ENCODE measurements around the gene SDHA.
"Not testable (repeated sequence)": the region's sequence is repeated elsewhere in the genome, so short reads cannot be mapped to it uniquely, and the experiment has no call there.

SDHA gene

GRCh38 chr5:191949-192690 lies 26.0 kb upstream of the SDHA start:
- no peak overlapping the region for H3K4me3 ChIP-seq (ENCODE audit: low read depth in 1 of 2, low read length in 2 of 2)
- H3K27ac ChIP-seq (ENCODE audit: low read depth, low read length) = no peak overlapping the region
- H3K36me3 ChIP-seq (ENCODE audit: control insufficient read depth in 1 of 2, insufficient read depth in 2 of 2, low read length in 2 of 2) = no peaks in the 10 kb centered on the region
- H3K27me3 ChIP-seq (ENCODE audit: control insufficient read depth in 1 of 2, insufficient read depth in 2 of 2, low read length in 2 of 2) = peaks cover 8 to 14% of the 10 kb centered on the region in 2 donors
- H3K9me3 ChIP-seq (ENCODE audit: control insufficient read depth in 1 of 2, low read length in 2 of 2) = no peaks in the 10 kb centered on the region
- H3K4me1 ChIP-seq (ENCODE audit: control insufficient read depth in 1 of 2, insufficient read depth in 2 of 2, low read length in 2 of 2) = peaks cover 8 to 23% of the 10 kb centered on the region in 2 donors
- no peak overlapping the region for H3K9ac ChIP-seq (ENCODE audit: low read depth in 1 of 2, low read length in 2 of 2)

- Histone ChIP-seq H3K27ac (ENCODE audit: low read depth, low read length) (no peak overlapping the region), H3K4me3 (ENCODE audit: low read depth in 1 of 2, low read length in 2 of 2) (no peak overlapping the region), H3K9ac (ENCODE audit: low read depth in 1 of 2, low read length in 2 of 2) (no peak overlapping the region), H3K27me3 (ENCODE audit: control insufficient read depth in 1 of 2, insufficient read depth in 2 of 2, low read length in 2 of 2) (peaks cover 8 to 14% of the 10 kb centered on the region in 2 donors), H3K4me1 (ENCODE audit: control insufficient read depth in 1 of 2, insufficient read depth in 2 of 2, low read length in 2 of 2) (peaks cover 8 to 23% of the 10 kb centered on the region in 2 donors), H3K9me3 (ENCODE audit: control insufficient read depth in 1 of 2, low read length in 2 of 2) (no peaks in the 10 kb centered on the region), H3K36me3 (ENCODE audit: control insufficient read depth in 1 of 2, insufficient read depth in 2 of 2, low read length in 2 of 2) (no peaks in the 10 kb centered on the region)
Observed at GRCh38 chr5:192691-192969, 25.5 kb upstream of the SDHA start.

DNA sequence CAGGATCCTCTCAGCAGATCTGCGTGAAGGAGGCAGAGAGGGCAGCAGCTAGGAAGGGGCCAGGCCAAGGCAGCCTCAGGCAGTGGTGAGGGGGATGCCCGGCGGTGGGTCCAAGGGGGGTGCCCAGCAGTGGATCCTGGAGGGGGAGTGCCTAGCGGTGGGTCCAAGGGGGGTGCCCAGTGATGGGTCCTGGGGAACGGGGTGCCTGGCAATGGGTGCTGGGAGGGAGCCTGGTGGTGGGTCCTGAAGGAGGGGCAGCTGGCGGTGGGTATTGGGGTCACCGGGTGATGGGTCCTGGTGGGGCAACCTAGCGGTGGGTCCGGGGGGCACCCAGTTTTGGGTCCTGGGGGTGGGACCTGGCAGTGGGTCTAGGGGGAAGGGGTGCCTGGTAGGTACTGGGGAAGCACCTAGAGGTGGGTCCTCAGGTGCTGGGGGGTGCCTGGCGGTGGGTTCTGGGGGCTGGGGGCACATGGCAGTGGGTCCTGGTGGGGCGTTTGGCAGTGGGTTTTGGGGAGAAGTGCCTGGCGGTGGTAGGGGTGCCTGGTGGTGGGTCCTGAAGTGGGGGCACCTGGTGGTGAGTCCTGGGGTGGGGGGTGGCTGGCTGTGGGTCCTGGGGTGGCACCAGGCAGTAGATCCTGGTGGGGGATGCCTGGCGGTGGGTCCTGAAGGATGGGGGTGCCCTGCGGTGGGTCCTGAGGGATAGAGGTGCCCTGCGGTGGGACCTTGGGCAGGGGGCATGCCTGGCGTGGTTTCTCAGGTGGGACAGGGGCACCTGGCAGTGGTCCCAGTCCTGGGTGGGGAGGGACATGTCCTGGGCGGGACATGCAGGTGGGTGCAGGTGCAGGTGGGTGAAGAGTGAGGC lies 24.9 kb upstream of the SDHA start:
- H3K27ac ChIP-seq (ENCODE audit: low read depth, low read length) = no peak overlapping the region
- no peak overlapping the region for H3K4me3 ChIP-seq (ENCODE audit: low read depth in 1 of 2, low read length in 2 of 2)
- peaks cover 7 to 22% of the 10 kb centered on the region in 2 donors for H3K4me1 ChIP-seq (ENCODE audit: control insufficient read depth in 1 of 2, insufficient read depth in 2 of 2, low read length in 2 of 2)
- no peak overlapping the region for H3K9ac ChIP-seq (ENCODE audit: low read depth in 1 of 2, low read length in 2 of 2)
- H3K36me3 ChIP-seq (ENCODE audit: control insufficient read depth in 1 of 2, insufficient read depth in 2 of 2, low read length in 2 of 2) = no peaks in the 10 kb centered on the region
- H3K27me3 ChIP-seq (ENCODE audit: control insufficient read depth in 1 of 2, insufficient read depth in 2 of 2, low read length in 2 of 2) = peaks cover 8 to 11% of the 10 kb centered on the region in 2 donors
- H3K9me3 ChIP-seq (ENCODE audit: control insufficient read depth in 1 of 2, low read length in 2 of 2) = no peaks in the 10 kb centered on the region

DNA sequence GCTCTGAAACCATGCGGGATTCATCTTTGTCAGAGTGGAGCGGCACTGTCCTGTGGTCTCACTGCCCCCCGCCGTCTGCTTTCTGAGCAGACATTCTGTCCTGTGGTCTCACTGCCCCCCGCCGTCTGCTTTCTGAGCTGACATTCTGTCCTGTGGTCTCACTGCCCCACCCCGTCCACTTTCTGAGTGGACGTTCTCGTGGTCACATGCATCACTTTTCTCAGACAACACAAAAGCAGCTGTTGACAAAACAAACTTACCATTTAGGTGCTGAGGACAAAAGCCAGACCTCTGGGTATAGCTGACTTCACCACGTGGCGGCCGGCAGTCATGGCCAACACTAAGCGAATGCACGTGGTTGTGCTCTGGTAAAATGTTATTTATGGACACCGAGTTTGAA lies 24.0 kb upstream of the SDHA start:
- H3K4me1 ChIP-seq (ENCODE audit: control insufficient read depth in 1 of 2, insufficient read depth in 2 of 2, low read length in 2 of 2) = peaks cover 4 to 16% of the 10 kb centered on the region in 2 donors
- H3K4me3 ChIP-seq (ENCODE audit: low read depth in 1 of 2, low read length in 2 of 2) = no peak overlapping the region
- H3K9me3 ChIP-seq (ENCODE audit: control insufficient read depth in 1 of 2, low read length in 2 of 2) = no peaks in the 10 kb centered on the region
- no peaks in the 10 kb centered on the region for H3K36me3 ChIP-seq (ENCODE audit: control insufficient read depth in 1 of 2, insufficient read depth in 2 of 2, low read length in 2 of 2)
- H3K9ac ChIP-seq (ENCODE audit: low read depth in 1 of 2, low read length in 2 of 2) = no peak overlapping the region
- peaks cover 8 to 10% of the 10 kb centered on the region in 2 donors for H3K27me3 ChIP-seq (ENCODE audit: control insufficient read depth in 1 of 2, insufficient read depth in 2 of 2, low read length in 2 of 2)
- no peak overlapping the region for H3K27ac ChIP-seq (ENCODE audit: low read depth, low read length)

GRCh38 chr5:194603-195209 lies 23.4 kb upstream of the SDHA start:
- peaks cover 8 to 10% of the 10 kb centered on the region in 2 donors for H3K27me3 ChIP-seq (ENCODE audit: control insufficient read depth in 1 of 2, insufficient read depth in 2 of 2, low read length in 2 of 2)
- no peaks in the 10 kb centered on the region for H3K36me3 ChIP-seq (ENCODE audit: control insufficient read depth in 1 of 2, insufficient read depth in 2 of 2, low read length in 2 of 2)
- no peak overlapping the region for H3K9ac ChIP-seq (ENCODE audit: low read depth in 1 of 2, low read length in 2 of 2)
- H3K27ac ChIP-seq (ENCODE audit: low read depth, low read length) = no peak overlapping the region
- peaks cover 4 to 16% of the 10 kb centered on the region in 2 donors for H3K4me1 ChIP-seq (ENCODE audit: control insufficient read depth in 1 of 2, insufficient read depth in 2 of 2, low read length in 2 of 2)
- H3K4me3 ChIP-seq (ENCODE audit: low read depth in 1 of 2, low read length in 2 of 2) = no peak overlapping the region
- H3K9me3 ChIP-seq (ENCODE audit: control insufficient read depth in 1 of 2, low read length in 2 of 2) = no peaks in the 10 kb centered on the region

- H3K4me1 ChIP-seq (ENCODE audit: control insufficient read depth in 1 of 2, insufficient read depth in 2 of 2, low read length in 2 of 2) = peaks cover 4 to 15% of the 10 kb centered on the region in 2 donors
- H3K27me3 ChIP-seq (ENCODE audit: control insufficient read depth in 1 of 2, insufficient read depth in 2 of 2, low read length in 2 of 2) = peaks cover 4 to 10% of the 10 kb centered on the region in 2 donors
- H3K9ac ChIP-seq (ENCODE audit: low read depth in 1 of 2, low read length in 2 of 2) = no peak overlapping the region
- H3K9me3 ChIP-seq (ENCODE audit: control insufficient read depth in 1 of 2, low read length in 2 of 2) = no peaks in the 10 kb centered on the region
- no peak overlapping the region for H3K4me3 ChIP-seq (ENCODE audit: low read depth in 1 of 2, low read length in 2 of 2)
- H3K27ac ChIP-seq (ENCODE audit: low read depth, low read length) = no peak overlapping the region
- no peaks in the 10 kb centered on the region for H3K36me3 ChIP-seq (ENCODE audit: control insufficient read depth in 1 of 2, insufficient read depth in 2 of 2, low read length in 2 of 2)
Observed at GRCh38 chr5:195401-196160, 22.5 kb upstream of the SDHA start.

DNA sequence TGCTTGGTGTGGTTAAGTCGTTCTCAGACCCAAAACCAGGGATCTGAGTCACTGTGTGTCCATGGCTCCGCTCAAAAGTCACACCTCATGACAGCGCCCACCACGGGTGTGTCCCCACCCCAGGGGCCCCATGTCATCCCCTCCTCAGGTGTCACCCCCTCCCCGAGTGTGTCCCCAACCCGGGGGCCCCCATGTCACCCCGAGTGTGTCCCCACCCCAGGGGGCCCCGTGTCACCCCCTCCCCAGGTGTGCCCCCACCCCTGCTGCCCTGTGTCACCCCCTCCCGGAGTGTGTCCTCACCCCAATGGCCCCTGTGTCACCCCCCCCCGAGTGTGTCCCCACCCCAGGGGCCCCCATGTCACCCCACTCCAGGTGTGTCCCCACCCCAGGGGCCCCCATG lies 21.8 kb upstream of the SDHA start:
- Histone ChIP-seq H3K36me3 (ENCODE audit: control insufficient read depth in 1 of 2, insufficient read depth in 2 of 2, low read length in 2 of 2) (no peaks in the 10 kb centered on the region), H3K9me3 (ENCODE audit: control insufficient read depth in 1 of 2, low read length in 2 of 2) (no peaks in the 10 kb centered on the region), H3K4me3 (ENCODE audit: low read depth in 1 of 2, low read length in 2 of 2) (no peak overlapping the region), H3K27me3 (ENCODE audit: control insufficient read depth in 1 of 2, insufficient read depth in 2 of 2, low read length in 2 of 2) (peaks cover 2 to 6% of the 10 kb centered on the region in 2 donors), H3K27ac (ENCODE audit: low read depth, low read length) (no peak overlapping the region), H3K4me1 (ENCODE audit: control insufficient read depth in 1 of 2, insufficient read depth in 2 of 2, low read length in 2 of 2) (peaks cover 2 to 9% of the 10 kb centered on the region in 2 donors), H3K9ac (ENCODE audit: low read depth in 1 of 2, low read length in 2 of 2) (no peak overlapping the region)

DNA sequence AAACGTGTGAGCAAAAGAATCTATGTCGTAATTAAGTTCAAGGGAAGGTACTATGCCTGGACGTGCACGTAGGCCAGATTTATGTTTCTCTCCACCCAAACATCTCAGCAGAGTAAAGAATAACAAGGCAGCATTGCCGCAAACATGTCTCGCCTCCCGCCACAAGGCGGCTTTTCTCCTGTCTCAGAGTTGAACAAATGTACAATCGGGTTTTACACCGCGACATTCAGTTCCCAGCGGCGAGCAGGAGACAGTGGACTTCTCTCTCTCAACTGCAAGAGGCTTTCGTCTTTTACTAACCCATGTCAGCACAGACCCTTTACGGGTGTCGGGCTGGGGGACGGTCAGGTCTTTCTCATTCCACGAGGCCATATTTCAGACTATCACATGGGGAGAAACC lies 21.1 kb upstream of the SDHA start:
- H3K36me3 ChIP-seq (ENCODE audit: control insufficient read depth in 1 of 2, insufficient read depth in 2 of 2, low read length in 2 of 2); H3K9me3 ChIP-seq (ENCODE audit: control insufficient read depth in 1 of 2, low read length in 2 of 2); H3K4me3 ChIP-seq (ENCODE audit: low read depth in 1 of 2, low read length in 2 of 2); H3K9ac ChIP-seq (ENCODE audit: low read depth in 1 of 2, low read length in 2 of 2); H3K27ac ChIP-seq (ENCODE audit: low read depth, low read length); H3K27me3 ChIP-seq (ENCODE audit: control insufficient read depth in 1 of 2, insufficient read depth in 2 of 2, low read length in 2 of 2); H3K4me1 ChIP-seq (ENCODE audit: control insufficient read depth in 1 of 2, insufficient read depth in 2 of 2, low read length in 2 of 2): not testable (repeated sequence)

DNA sequence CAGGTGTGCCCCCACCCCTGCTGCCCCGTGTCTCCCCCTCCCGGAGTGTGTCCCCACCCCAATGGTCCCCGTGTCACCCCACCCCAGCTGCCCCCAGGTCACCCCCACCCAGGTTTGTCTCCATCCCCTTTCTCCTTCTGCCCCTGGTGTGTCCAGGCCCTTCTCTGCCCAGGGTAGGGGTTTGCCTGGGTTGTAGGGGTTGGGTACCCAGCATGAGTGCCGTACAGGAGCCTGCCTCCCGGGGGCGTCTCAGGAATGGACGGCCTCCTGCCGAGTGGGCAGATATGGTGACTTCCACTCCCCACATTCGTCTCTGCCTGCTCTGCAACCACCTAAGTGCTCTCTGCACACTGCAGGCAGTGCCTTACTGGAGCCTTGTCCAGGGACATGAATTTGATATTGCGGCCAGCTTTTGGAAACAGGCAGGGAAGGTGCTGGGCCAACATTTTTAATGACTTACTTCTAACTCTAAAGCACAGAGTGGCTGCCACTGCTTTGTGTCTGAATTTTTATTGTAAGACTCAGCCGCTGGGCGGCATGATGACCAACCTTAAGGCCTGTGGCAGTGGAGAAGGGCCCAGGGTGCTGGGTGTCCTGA lies 20.1 kb upstream of the SDHA start:
- no peaks in the 10 kb centered on the region for H3K27me3 ChIP-seq (ENCODE audit: control insufficient read depth in 1 of 2, insufficient read depth in 2 of 2, low read length in 2 of 2)
- no peaks in the 10 kb centered on the region for H3K4me1 ChIP-seq (ENCODE audit: control insufficient read depth in 1 of 2, insufficient read depth in 2 of 2, low read length in 2 of 2)
- H3K27ac ChIP-seq (ENCODE audit: low read depth, low read length) = no peak overlapping the region
- H3K9ac ChIP-seq (ENCODE audit: low read depth in 1 of 2, low read length in 2 of 2) = no peak overlapping the region
- no peak overlapping the region for H3K4me3 ChIP-seq (ENCODE audit: low read depth in 1 of 2, low read length in 2 of 2)
- H3K9me3 ChIP-seq (ENCODE audit: control insufficient read depth in 1 of 2, low read length in 2 of 2) = no peaks in the 10 kb centered on the region
- H3K36me3 ChIP-seq (ENCODE audit: control insufficient read depth in 1 of 2, insufficient read depth in 2 of 2, low read length in 2 of 2) = no peaks in the 10 kb centered on the region

All from duodenal mucosa (tissue), 2 donors.